Epithelial cell of esophagus (primary cell): Measurements from ENCODE around the gene TPSB2.
"Not testable (repeated sequence)": the region's sequence is repeated elsewhere in the genome, so short reads cannot be mapped to it uniquely, and the experiment has no call there.

Source experiments
- DNase-seq: peaks from one replicate; pipeline ENCODE4 v3.0.0; 2010; ENCODE audit warnings: low read depth
- H3K4me3 ChIP-seq: 2 replicates; pipeline ENCODE4 v1.5.1; 2011; ENCODE audit warnings: mild to moderate bottlenecking, low read length, control low read depth
- TF ChIP-seq, protein P1 (sequence below): IDR thresholded peaks from 2 replicates; pipeline ENCODE4 v1.5.1; 2011; ENCODE audit warnings: low read depth, mild to moderate bottlenecking, low read length, control low read depth, inconsistent platforms; ENCODE audit not compliant: insufficient read depth; ENCODE audit errors: missing control alignments

TPSB2 gene

DNA sequence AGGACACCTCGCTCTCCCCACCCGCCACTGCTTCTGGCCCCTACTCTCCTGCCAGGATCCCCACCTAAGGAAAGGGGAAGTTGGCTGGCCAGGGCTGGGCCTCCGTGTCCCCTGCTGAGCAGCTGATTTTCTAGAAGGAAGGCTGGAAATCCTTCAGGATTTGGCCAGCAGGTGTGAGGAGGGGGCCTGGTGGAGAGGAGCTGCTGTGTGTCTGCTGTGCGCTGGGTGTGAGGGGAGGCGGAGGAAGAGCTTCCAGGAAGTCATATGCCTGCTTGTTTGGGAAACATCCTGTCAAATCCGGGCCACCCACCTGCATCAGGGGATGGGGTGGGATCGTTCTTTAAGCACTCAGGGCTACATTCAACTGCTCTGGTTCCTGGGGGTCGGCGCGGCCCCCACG is 33.5 kb downstream of the TPSB2 start:
- TF ChIP-seq, protein P1, sequence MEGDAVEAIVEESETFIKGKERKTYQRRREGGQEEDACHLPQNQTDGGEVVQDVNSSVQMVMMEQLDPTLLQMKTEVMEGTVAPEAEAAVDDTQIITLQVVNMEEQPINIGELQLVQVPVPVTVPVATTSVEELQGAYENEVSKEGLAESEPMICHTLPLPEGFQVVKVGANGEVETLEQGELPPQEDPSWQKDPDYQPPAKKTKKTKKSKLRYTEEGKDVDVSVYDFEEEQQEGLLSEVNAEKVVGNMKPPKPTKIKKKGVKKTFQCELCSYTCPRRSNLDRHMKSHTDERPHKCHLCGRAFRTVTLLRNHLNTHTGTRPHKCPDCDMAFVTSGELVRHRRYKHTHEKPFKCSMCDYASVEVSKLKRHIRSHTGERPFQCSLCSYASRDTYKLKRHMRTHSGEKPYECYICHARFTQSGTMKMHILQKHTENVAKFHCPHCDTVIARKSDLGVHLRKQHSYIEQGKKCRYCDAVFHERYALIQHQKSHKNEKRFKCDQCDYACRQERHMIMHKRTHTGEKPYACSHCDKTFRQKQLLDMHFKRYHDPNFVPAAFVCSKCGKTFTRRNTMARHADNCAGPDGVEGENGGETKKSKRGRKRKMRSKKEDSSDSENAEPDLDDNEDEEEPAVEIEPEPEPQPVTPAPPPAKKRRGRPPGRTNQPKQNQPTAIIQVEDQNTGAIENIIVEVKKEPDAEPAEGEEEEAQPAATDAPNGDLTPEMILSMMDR, result no peak

DNA sequence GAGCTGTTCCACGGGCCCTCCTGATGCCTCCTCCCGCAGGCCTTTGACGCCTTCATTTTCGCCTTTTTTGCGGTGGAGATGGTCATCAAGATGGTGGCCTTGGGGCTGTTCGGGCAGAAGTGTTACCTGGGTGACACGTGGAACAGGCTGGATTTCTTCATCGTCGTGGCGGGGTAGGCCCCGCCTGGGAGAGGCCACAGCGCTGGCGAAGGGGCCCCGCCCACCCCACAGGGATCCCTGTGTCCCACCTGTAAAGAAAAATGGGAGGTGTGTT is 34.7 kb downstream of the TPSB2 start:
- no peak for DNase-seq
- H3K4me3 ChIP-seq, result no peak overlapping the region
- TF ChIP-seq, protein P1, result no peak

More for the DNA sequence above, 33.5 kb downstream of the TPSB2 start:
- DNase-seq, result no peak
- H3K4me3 ChIP-seq, result no peak overlapping the region

DNA sequence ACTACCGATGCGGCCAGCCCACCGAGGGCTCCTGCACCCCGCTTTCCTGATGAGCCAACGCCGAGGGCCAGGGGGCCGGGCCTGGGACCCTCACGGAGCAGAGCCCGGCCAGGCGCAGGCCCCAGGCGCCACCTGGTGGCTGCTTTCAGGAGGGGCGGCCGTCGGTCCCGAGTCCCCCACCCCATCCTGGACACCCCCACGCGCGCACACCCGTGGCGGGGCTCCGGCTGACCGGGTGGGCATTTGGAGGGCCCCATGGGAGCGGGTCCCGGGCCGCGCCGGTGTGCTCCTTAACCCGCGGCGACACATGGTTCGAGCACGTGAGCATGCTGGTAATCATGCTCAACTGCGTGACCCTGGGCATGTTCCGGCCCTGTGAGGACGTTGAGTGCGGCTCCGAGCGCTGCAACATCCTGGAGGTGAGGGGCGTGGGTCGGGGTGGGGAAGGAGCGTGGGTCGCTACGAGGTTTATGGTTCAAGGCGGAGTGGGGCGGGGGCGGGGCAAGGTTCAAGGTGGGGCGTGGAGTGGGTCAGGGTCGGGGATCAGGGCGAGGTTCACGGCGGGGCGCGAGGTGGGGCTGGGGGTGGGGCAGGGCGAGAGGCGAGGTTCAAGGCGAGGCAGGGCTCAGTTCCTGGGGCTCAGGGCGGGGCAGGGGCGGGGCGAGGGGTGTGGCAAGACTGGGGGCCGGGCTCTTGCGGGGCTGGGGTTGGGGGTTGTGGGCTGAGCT is 35.2 kb downstream of the TPSB2 start:
- TF ChIP-seq, protein P1, result no peak
- no peak for DNase-seq
- H3K4me3 ChIP-seq, result no peak overlapping the region

DNA sequence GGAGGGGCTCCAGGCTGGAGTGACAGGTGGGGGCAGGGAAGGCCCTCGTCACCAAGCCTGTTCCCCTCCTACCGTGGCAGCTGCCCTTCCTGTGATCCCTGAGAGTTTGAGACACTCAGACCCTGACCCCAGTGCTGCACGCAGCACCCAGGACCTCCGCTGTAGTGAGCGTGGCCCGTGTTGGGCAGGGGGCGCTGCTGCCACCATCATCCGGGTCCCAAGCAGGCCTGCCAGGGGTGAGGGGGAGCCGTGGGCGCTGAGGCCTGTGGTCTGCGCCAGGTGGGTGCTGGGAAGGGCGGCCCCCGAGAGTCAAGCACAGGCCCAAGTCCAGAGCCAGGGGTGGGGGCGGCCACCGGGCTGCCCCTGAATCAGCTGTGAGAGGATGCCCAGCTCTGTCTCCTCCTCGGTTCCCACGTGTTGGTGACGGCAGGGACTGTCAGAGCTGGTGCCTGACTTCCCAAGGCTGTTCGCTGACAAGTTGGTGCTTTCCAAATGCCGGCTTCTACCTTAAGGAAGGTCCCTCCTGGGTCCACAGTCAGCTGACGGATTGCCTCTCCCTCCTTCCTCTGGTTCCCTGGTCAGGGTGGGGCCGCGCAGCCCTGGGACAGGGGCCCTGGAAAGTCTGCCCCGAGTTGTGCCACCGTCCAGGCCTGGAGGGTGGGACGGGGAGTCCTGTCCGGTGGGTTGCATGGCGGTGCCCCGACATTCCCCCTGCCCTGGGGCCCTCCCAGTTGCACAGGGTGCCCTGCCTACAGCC is 36.0 kb downstream of the TPSB2 start:
- TF ChIP-seq, protein P1, result no peak
- no peak for DNase-seq
- H3K4me3 ChIP-seq, result no peak overlapping the region

- DNase-seq, result no peak
- TF ChIP-seq, protein P1, result no peak
- H3K4me3 ChIP-seq, result no peak overlapping the region
Observed at GRCh38 chr16:1193143-1193824, 36.7 kb downstream of the TPSB2 start.

GRCh38 chr16:1192384-1193073 is 37.5 kb downstream of the TPSB2 start:
- no peak overlapping the region for H3K4me3 ChIP-seq
- no peak for DNase-seq
- TF ChIP-seq, protein P1, result no peak

GRCh38 chr16:1190789-1191188 is 39.2 kb downstream of the TPSB2 start:
- not testable (repeated sequence) for H3K4me3 ChIP-seq, DNase-seq
